K562 treated with DMSO at 1 percent for 12 hours (cell line): Measurements from ENCODE around the gene CELF5. TPM values are rescaled to one million over a fixed set of nuclear protein-coding genes. Genes with fewer than 3 reads are reported as not detected.

ENCODE experiments used
- total RNA-seq: library from RNA; unstranded; fragments of 300-600 nt; gene quantifications from 2 replicates; pipeline ENCODE4 v1.2.3, GENCODE V29; 2022; ENCODE audit not compliant: insufficient read depth

The CELF5 gene
- not detected in 2 replicates for total RNA-seq

GRCh38 chr19:3224346-3225168, at the start of gene CELF5:
Gene CELF5, plus strand, starts transcription at chr19:3224661. Its CDS starts 79 bp downstream, at chr19:3224740.

GRCh38 chr19:3178377-3178972, 46.0 kb upstream of the CELF5 start, which contains the start of gene S1PR4:
Gene S1PR4, plus strand, starts transcription at chr19:3178769. Its CDS starts 24 bp downstream, at chr19:3178793.

GRCh38 chr19:3185461-3186159, 38.9 kb upstream of the CELF5 start, which contains the start of gene NCLN:
Gene NCLN, plus strand, starts transcription at chr19:3185930. Its CDS starts 101 bp downstream, at chr19:3186031.

Other genes starting within 250 kb of the CELF5 start
- 5.8 and 8.3 TPM in 2 replicates for gene TLE6, start 247.1 kb upstream of the CELF5 start, total RNA-seq
- 35.1 and 53.0 TPM in 2 replicates for gene TLE2, start 195.4 kb upstream of the CELF5 start, total RNA-seq
- 318 and 363 TPM in 2 replicates for gene TLE5, start 162.2 kb upstream of the CELF5 start, total RNA-seq
- gene GNA11, start 130.3 kb upstream of the CELF5 start, total RNA-seq: 19.8 and 32.9 TPM in 2 replicates
- gene GNA15, start 88.6 kb upstream of the CELF5 start, total RNA-seq: not detected in 2 replicates
- gene S1PR4, start 45.9 kb upstream of the CELF5 start, total RNA-seq: not detected in 2 replicates
- gene NCLN, start 38.7 kb upstream of the CELF5 start, total RNA-seq: 48.9 and 57.2 TPM in 2 replicates
- 9.1 and 37.3 TPM in 2 replicates for gene NFIC, start 141.9 kb downstream of the CELF5 start, total RNA-seq